Measurements from ENCODE around the gene BARX1.

BARX1 gene

DNA sequence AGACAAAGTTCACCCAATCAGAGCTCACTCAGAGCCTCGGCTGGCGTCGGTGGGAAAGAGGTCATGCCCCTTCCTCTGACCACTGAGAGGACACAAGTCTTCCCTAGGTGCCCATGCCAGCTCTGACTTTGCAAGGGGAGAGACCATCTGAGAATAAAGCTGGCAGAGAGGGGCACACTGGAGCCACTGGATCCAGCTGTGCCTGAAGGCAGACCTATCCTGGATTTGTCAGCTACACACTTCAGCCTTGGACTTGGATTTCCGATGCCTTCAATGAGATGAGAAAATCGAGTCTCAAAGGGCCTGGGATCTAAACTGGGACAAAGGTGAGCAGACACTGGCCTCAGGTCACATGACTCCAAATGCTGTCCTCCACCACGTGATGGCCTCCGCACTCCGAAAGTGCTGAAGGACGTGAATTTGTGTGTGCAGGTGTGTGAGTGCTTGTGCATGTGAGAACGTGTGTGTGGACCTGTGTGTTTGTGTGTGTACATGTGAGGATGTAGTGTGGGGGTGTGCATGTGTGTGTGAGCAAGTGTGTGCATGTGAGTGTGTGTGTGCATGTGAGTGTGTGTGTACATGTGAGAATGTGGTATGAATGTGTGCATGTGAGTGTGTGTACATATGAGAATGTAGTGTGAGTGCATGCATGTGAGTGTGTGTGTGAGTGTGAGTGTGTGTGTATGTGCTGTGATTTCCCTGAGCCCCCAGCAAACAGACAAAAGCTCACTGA lies 37.9 kb downstream of the BARX1 start:
- DNase-seq (ENCODE audit: low spot score) = no peak

DNA sequence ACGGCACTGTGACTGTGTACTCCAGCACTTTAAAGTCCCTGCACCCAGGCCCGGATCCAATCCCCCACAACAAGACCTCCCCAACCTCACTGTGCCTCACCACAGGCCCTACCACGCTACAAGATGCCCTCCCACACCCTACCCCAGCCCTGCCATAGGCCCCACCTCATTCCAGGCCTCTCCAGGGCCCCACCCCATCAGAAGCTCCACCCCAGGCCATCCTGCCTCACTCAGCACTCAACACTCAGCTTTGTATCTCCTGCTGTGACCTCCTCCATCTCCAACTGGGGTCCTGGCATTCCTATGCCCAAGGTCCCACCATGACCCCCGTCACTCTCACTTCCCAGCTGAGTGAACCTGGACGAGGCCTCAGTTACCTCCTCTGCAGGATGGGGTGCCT lies 38.8 kb downstream of the BARX1 start:
- no peak for DNase-seq (ENCODE audit: low spot score)

DNA sequence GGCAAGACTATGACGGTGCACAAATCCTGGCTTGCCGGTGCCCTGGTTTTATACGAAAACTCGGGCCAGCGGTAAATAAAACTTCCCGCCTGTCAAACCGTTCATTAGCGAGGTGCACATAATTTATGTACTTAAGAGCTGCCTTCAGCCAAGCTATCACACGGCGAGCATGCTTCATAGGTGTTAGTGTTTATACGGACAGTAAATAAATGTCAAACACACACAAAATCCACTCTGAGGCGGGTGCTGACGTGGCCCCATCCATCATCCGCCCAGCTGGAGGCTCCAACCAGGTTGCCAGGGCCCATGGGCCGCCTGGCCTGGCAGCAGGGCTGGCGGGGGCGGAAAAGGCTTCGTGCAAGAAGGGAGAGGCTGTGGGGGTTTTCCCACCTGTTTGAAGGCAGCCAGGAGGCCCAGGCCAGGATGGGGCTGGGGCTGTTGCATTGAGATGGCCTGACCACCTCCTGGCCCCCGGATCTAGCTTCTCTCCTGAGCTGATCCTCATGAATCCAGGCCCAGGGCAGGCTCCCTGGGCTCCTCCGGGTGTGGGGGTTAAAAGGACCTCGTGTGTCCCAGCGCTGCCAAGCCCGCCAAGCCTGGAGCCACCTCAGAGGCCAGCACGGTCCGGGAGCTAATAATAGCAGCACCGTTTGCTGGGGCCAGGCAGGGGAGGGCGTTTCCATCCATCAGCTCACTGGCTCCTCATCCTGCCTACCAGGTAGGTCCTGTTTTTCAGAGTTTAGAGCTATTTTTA lies 43.2 kb downstream of the BARX1 start:
- no peak for DNase-seq (ENCODE audit: low spot score)

DNA sequence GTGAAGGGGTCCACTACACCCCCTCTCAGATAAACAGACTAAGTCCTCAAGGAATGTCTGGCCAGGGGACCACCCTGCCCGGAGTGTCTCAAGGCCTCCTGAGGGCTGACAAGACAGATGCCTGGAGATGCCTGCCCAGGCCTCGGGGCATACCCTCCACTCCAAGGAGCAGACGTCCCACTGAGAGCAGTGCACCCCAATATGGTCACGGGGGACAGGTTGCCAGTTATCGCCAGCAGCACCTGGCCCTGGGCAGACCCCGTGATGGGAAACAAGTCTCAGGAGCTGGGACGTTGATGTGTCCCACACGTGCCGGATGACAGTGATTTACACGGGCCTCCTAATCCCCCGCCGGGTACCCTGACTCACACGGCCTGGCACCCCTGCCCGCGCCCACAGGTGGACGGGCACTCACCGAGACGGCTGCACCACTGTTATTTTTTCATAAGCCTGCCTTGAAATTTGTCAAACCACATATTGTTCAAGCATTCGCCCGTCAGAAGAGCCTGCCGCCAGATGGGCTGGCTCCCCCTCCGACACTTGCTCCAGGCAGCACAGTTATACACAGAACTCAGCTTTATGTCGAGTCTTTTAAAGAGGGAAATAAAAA lies 43.9 kb downstream of the BARX1 start:
- no peak for DNase-seq (ENCODE audit: low spot score)

DNA sequence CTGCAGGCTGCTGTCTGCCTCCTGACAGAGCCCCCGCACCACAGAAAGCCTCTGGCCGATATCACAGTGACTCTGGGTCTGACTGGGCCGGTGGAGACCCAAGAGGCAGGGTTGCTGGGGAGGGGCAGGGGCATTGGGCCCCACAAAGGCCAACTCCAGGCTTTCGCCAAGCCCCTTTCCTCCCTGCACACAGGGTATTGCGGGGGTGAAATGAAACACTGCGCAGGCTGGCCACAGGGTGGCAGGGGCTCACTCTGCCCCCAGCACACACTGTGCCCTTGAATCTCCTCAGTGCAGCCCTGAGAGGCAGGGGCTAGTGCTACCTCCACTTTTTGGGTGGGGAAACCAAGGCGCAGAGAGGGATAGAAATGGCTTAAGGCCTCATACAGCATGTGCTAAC lies 44.6 kb downstream of the BARX1 start:
- DNase-seq (ENCODE audit: low spot score) = no peak

DNA sequence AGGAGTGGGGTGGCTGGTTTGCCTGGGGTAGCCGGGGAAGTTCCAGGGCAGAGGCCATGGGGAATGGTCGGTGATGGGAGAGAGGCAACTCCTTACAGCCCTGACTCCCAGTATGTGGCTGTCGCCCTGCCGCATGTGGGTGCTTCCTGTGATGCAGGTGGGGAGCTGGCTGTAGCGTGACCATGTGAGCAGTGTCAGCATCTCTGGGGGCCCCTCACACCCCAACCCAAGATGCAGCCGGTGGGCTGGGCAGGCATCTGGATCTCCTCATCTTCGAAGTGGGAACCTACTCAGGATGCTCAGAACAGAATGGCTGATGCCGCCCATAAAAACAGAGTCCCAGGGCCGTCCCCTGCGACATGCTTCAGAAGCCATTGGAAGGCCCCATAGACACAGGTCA lies 45.0 kb downstream of the BARX1 start:
- DNase-seq (ENCODE audit: low spot score) = no peak

DNA sequence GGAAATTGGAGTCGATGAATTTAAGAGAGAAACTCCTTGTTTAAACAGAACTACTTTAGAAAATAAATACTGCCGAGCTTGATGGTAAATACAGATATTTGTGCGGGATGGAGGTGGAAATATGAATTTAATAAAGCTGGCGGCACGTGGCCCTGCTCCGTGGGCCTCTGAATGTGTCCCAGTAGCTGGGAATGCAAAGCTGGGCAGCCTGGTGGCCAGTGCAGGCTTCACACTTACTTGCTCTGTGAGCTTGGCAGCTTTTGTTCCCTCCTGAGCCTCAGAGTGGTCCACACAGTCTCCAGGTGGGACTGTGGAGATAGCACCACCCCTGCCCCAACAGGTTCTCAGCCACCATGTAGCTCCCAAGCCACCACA lies 45.9 kb downstream of the BARX1 start:
- no peak for DNase-seq (ENCODE audit: low spot score)

DNA sequence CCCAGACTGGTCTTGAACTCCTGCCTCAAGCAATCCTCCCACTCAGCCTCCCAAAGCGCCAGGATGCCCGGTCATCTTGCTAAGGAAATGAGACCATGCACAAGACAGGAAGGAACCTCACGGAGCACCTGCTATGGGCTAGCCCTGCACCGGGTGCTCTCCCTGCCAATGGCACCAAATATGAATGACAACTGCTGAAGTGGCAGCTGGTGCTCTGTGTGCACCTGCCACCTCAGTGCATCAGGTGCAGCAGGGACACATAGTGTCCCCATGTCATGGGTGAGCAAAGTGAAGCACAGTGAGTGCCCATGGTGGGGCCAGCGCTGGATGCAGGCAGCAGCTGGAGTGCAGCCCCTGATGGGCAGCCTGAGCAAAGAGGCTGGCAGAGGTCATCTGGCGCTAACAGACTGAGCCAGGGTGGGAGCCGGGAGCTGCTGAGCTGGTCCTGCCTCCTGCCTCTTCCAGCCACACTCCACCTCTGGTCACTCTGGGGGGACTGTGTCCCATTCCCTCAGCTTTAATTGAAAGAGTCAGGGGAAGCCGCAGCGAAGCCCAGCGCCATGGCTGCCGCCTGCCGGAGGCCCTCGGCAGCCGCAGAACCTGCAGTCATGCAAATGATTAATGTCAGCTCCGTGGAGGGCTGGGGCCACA lies 46.4 kb downstream of the BARX1 start:
- no peak for DNase-seq (ENCODE audit: low spot score)

DNA sequence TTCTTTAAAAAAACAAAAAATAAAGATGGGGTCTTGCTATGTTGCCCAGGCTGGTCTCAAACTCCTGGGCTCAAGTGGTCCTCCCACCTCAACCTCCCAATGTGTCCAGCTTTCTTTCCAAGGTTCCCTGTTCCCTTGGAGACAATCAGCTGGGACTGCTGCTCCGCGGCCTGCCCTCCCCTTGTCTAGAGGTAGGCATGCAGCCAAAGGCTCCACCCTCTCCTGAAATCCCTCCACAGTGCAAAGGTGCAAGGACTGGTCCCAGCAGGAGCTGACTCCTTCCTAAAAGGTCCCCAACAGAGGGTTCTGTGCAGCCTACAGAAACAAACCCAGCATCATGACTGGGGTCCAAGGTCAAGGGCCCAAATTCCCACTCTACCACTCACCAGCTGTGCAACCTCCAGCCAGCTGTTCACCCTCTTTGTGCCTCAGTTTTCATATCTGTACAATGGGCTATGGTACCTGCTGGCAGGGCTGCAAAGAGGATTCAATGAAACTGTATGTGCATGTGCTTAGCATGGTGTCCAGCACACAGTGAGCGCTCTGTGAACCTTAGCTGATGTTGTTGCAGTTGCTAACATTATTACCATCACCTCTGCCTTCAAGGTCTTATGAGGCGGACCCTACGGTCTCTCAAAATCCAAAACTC lies 47.5 kb downstream of the BARX1 start:
- DNase-seq (ENCODE audit: low spot score) = no peak

DNA sequence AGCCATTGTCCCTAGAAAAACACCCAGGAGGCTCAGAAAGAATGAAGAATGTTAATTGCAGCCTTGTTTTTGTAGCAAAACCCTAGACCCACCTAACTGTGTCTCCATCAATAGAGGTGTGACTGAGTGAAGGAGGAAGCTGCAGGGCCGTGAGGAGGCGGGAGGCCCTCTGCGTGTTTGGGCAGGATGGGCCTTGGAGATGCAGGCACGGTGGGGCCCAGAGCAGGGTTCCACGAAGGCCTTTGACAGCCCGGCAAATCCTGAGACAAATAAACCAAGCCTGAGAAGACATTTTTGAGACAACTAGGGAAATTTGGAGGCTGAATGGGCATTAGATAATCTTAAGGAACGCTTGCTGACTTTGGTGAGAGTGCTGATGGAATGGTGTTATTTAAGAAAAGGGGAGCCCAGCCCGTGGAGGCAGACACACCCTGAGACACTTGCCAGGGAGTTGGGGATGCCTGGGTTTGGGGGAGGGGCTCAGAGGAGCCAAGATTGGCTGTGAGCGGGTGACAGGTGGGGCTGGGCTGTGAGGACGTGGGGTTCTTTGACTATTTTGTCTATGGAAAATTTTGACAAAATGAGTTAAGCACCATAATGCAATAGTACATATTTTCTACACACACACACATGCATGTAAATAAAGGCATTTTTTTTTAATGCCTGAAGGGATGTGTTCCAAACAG lies 48.8 kb downstream of the BARX1 start:
- DNase-seq (ENCODE audit: low spot score) = no peak

DNA sequence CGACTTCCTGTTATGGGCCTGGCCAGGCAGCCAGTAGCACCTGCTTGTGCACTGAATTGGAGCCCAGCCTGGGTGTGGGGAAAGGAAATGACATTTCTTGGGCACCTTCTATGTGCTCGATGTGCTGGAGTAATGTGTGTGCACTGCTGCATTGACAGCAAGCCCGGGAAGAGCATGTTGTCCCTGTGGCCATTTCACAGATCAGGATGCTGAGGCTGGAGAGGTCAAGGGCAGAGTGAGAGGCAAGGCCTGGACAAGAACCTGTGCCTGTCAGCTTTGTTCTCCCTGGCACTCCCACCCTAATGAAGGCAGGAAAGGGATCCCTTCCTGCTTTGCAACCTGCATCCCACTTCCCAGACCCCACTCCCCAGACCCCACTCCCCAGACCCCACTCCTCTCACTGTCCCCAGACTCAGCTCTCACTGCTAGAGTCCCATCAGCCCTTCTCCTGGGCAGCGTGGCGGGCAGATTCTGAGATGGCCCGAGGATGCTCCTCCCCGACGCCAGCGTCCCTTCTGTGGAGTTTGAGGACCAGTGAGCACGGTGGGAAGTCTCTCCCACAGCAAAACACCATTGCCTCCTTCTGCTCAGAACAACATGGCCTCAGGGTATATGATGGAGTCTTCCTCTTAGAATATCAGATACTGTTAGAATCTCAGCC lies 49.6 kb downstream of the BARX1 start:
- DNase-seq (ENCODE audit: low spot score) = no peak

DNA sequence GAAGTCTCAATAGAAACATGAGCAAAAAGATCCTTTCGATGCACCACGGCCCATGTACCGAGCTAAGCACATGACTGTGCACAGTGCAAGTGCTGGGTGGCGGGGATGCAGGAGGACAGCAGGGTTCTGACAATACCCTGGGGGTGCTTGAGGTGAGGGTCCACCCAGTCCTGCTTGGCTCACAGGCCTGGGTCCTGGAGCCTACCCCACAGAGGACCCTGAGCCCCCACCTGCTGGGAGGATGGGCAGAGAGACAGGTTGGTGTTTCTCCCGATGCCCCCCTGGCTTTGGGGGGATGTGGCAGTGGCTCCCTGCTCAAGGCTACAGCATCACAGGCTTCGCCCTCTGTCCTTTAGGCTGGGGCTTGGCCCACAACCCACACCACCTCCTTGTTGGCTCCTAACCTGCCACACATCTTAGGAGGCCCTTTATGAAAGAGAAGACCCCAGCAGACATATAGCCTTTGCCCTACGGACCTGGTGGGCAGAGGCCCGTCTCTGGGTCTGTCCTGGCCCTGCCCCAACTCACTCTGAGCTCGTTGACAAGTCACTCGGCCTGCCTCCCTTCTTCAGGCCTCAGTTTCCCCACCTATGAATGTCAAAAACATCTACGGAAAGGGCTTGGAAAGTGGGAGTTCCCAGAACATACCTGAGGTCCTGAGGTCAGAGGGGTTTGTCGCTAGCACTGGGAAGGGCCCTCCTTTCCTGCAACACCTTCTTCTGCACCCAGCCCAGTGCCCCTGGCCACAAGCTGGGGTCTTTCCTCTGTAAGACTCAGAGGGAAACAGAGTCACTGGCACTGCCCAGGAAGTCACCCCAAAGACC lies 50.3 kb downstream of the BARX1 start:
- no peak for DNase-seq (ENCODE audit: low spot score)

DNA sequence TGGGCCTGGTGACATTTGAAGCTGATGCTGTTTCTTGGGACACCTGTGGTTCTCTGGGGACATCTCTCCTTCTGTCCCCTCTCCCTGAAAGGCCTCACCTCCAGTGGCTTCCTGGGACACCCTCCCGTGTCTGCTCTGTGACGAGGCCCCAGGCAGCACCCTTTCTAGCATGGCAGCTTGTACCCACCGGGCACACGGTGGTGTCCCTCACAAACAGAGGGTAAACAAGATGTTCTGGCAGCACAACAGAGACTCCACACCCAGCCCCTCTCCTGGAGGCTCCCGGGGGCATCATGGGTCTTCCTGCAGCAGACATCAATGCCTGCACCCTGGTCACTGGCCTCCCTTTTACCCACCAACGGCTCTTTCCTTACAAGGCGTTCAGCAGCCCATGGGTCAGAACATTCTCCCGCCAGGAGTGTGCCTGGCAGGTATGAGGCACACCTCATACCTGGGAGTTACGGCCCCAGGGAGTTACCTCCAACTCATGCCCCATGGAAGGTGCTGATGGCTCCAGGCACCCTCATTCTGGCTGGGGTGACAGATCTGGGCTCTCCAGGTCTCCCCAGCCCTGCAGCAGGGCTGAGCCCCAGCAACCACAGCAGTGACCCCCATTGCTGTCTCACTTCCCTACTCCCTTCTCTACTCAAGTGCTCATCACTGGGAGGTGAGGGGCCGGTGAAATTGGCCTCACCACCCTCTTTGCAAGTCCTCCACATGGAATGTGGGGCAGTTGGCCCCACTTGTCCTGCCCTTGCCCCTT lies 51.1 kb downstream of the BARX1 start:
- DNase-seq (ENCODE audit: low spot score) = no peak

DNA sequence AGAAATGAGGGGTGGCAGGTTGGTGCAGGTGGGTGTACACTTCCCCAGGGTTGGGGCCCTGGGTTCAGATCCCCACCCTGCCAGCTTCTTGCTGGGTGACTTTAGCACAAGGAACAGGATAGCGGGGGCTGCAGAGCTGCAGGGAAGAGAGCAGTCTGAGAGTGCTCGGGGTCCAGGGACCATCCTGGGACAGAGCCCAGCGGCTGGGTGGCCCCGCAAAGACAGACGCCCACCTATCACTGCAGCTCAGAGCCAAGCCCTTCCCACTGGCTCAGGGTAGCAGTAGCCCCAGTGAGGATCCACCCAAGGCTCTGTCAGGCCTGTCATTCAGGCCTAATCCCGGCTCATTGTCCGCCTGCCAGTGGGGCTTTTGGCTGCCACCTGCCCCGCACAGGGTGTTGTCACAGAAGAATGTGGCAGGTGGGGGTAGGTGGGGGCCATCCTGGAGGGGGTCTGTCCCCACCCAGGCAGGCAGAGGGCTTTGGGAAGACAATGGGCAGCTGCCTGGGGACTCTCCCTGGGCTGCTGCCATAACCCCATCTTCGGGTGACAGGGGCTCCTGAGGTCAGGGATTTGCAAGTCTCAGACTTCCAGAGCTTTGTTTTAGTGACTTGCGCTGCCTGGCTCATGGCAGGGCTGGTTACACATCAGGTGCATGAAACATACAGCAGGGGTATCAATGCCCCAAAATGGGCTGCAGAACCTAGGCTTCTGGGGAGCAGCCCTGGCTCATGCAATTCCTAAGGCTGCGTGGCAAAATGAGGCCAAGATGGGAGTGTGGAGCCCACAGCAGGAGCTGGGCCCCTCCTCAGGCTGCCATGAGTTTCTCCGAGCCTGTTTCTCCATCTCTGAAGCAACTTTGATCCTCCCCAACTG lies 52.1 kb downstream of the BARX1 start:
- DNase-seq (ENCODE audit: low spot score) = no peak

DNA sequence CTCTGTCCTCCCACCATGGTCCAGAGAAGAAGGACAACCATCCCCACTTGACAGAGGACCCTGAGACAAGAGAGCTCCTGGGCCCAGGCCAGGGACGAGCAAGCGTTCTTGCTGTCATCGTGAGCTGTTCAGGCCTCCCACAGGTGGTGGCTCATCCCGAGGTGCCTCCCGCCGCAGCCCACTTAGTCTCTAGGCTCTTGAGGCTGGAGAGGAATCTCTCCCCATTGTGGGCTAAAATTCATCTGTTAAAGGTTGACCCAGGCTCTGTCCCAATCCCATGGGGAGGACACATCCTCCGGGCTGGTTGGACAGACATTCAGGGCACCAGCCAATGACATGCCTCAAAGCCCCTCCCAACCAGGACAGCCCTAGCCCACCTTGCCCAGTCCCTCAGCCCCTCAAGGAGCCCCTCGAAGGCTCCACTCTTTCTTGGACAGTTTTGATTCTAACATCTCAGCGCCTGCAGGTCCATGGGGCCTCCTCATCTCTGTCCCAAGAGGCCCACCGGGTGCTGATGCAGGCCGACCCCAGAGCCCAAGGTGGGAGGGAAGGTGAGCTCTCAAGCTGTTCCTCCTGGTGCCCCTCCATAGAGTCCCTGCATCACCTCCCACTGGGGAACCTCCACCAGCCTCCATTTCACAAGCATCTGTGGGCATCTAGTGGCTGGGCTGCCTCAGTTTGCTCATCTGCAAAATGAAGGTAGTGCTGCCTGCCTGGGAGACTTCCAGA lies 52.9 kb downstream of the BARX1 start:
- no peak for DNase-seq (ENCODE audit: low spot score)
